GM19395 (cell line): Measurements from ENCODE around the gene CHKB.
A peak's percentile ranks its signal among the peaks of the same experiment; 100 is the strongest.
"Not testable (repeated sequence)": the region's sequence is repeated elsewhere in the genome, so short reads cannot be mapped to it uniquely, and the experiment has no call there.

Source experiments
- ATAC-seq: cut with Tn5 transposase; IDR thresholded peaks from one replicate; pipeline ENCODE4 v1.9.1; 2021; ENCODE audit warnings: mild to moderate bottlenecking, moderate library complexity; ENCODE audit not compliant: unreplicated experiment

The CHKB gene, protein sequence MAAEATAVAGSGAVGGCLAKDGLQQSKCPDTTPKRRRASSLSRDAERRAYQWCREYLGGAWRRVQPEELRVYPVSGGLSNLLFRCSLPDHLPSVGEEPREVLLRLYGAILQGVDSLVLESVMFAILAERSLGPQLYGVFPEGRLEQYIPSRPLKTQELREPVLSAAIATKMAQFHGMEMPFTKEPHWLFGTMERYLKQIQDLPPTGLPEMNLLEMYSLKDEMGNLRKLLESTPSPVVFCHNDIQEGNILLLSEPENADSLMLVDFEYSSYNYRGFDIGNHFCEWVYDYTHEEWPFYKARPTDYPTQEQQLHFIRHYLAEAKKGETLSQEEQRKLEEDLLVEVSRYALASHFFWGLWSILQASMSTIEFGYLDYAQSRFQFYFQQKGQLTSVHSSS

DNA sequence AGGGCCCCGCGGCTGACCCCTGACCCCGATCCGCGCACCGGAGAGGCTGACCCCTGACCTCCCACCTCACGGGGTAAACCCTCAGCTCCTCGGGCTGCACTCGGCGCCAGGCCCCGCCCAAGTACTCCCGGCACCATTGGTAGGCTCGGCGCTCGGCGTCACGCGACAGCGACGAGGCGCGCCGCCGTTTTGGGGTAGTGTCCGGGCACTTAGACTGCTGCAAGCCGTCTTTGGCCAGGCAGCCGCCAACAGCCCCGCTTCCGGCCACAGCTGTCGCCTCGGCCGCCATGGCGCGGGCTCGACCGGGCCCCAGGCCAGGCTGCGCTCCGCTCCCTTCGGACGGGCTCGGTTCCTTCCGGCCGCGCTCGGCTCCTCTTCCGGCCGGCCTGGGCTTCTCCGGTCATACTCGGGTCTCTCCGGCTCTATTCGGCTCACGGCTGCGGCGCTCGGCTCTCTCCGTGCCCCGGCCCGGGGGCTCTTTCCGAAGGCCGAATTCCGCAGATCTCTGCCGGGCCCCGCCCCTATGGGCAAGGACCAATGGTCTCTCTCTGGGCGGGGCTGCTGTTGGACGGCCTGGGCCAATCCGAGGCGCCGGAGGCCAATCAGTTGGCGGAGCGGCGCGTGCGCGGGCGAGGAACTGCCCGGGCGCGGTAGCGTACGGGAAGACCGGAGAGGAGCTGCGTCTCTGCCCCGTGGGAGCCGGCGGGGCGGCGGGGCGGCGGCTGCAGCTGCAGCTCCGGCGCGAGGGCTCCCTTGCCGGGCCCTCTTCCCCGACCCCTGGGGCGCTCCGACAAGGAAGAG lies at the start of gene CHKB:
TSS of gene CHKB (minus strand) at position 357 of the 801 bp plus-strand sequence. CDS start at position 289, 68 bp downstream.
- peak; percentile 92 for ATAC-seq

DNA sequence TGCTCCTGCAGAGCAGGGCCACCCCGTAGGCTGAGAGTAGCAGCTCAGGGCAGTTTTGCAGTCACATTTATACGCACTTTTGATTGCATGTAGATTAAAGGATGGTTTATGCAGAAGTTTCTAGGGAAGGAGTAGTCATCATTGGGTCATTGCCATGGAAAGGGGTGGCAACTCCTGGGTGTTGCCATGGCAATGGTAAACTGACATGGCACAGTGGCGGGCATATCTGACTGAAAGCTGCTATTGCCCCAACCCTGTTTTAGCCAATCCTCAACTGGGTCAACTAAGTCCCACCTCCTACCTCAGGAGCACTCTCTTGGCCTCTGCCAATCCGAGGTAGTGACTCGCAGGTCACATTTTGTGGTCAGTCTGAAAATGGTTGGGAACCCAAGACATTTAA lies 47.7 kb upstream of the CHKB start:
- no peak for ATAC-seq

DNA sequence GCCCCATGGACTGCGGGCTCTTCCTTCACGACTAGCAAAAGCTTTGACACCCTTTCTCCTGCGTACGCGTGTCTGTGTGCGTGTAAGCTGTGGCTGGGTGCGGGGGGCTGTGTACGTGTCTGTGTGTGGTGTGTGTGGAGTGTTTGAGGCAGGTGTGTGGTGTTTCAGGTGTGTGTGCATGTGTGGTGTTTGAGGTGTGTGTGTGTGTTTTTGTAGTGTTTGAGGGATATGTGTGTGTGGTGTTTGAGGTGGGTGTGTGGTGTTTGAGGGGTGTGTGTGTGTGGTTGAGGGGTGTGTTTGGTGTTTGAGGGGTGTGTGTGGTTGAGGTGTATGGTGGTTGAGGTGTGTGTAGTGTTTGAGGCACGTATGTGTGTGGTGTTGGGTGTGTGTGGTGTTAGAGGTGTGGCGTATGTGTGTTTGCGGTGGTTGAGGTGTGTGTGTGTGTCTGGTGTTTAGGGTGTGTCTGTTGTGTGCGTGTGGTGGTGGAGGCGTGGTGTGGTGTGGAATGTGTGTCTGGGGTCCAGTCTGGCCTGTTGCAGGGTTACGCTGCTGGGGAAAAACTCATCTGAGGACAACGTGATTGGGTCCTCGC lies 46.0 kb upstream of the CHKB start:
- no peak for ATAC-seq

DNA sequence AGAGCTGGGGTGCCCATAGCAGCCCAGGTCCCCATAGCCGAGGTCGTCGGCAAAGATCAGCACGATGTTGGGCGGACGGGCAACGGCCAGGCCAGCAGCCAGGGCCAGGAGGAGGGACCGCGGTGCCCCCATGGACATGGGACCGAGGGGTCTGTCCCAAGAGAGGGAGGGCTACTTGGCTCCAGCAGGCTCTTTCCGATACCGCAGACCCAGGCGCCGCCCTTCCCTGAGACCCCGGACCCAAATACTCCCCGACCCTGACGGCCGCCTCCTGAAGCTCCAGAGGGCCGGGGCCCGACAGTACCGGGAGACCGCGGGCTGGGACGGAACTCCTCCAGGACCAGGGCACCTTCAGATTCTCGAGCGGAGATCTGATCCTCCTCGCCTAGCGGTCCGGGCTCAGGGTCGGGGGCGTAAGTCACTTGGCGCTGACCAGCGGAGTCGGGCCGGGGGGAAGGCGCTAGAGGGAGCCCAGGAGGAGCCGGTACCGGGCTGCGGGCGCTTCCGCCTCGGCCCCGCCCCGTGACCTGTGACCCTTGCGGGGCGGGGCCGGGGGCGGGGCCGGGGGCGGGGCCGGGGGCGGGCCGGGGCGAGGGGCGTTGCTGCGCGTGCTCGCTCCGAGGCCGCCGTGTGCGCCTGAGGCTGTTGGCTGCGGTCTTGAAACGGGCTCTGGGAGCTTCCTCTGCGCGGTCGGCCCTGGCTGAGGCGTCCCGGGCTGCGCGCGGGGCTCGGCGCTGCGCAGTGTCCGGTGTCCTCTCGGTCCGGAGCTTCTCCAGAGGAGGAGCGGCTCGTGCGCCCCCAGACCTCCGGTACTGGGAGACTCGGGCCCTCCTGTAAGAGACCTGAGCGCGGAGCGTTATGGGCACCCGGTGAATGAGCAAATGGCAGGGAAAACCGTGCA lies 45.2 kb upstream of the CHKB start, which contains the start of gene ARSA:
TSS of gene ARSA (minus strand) at position 511 of the 901 bp plus-strand sequence. CDS start at position 138, 373 bp downstream.
- ATAC-seq = peak; percentile 72

DNA sequence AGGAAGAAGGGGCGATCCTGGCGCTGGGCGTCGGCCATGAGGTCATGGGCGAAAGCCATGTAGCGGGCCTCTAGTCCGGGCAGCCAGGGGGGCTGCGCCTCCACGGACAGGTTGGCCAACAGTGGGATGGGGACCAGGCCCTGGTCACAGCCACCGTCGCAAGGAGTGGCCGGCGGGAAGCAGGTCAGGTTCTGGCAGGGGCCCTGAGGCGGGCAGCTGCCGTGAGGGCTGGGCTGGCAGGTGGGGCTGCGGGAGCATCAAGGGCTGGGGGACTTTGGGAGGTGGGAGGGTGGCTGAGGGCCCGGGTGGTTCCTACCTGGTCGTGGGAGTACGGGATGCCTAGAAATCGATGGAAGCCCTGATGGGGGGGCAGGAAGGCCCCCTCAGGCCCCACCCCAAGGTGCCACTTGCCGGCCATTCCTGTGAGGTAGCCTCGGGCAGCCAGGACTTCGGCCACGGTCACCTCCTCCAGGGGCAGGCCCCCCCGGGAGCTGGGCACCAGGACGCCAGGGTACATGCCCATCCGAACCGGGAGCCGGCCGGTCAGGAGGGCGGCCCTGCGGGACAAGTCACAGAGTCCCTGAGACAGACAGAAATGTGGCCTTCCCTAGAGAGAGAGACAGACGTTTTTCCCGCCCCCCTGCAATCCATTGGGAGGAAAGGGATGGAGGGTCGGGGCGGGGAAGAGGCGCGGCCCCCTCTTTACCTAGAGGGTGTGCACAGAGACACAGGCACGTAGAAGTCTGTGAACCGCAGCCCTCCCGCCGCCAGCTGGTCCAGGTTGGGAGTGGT lies 44.4 kb upstream of the CHKB start:
- no peak for ATAC-seq

DNA sequence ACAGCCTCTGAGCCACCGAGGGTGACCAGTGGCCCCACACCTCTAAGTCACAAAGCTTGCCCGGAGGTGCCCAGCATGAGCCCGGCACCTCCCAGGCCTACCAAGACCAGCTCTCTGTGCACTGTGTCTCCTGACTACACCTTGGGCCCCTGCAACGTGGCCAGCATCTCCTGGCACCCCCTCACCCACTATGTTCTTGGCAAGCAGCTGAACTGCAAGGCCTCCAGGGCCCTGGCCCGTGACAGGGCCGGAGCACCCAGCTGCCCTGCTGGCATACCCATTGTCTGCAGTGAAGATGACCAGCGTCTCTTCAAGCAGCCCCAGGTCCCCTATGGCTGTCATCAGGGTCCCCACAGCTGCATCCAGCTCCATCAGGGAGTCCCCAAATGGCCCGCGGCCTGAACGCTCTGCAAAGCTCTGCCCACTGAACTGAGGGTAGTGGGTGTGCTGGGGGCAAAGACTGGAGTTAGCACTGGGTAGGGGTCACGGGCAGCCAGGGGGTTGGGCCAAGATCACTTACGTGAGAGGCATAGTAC lies 43.7 kb upstream of the CHKB start:
- no peak for ATAC-seq

DNA sequence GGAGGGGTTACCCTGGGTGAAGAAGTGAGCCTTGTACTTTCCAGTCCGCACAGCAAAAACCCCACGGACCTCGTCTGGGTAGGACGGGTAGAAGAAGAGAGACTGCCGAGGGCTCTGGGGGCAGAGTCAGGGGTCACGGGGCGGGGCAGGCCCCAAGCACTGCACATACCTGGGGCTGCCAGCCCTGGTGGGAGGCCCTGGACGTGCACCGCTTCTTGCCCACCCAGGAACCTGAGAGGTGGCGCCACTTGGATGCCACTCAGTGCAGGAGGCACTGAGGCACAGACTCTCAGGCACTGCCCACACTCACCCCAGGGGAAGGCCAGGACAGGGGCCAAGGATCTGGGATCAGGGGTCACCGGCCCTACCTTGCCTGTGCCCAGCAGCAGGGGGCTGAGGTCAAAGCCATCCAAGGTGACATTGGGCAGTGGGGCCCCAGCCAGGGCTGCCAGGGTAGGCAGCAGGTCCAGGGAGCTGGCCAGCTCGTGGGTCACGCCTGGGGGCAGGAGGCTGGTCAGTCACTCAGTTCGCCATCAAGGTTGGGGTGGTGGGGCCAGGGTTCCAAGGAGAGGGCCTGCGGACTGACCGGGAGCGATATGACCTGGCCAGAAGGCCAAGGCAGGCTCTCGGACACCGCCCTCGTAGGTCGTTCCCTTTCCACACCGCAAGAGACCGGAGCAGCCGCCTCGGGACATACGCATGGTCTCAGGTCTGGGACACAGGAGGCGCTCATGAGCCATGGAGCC lies 43.1 kb upstream of the CHKB start:
- ATAC-seq = no peak

DNA sequence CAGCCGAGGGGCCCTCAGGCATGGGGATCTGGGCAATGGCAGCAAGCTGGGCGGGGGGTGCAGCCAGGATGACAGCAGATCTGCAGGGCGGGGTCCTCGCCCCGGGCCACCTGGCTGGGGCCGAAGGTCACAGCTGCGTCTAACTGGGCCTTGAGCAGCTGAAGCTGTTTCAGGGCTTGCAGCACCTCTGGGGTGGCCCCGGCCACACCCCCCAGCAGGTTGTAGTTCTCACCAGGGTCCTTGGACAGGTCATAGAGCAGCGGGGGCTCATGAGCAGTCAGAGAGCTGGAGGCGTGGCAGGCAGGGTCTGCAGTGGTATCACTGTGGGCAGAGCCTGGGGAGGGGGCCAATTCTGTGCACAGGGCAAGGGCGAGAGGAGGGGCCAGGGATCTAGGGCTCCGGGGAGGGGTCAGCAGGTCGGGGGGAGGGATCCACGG lies 42.5 kb upstream of the CHKB start:
- no peak for ATAC-seq

DNA sequence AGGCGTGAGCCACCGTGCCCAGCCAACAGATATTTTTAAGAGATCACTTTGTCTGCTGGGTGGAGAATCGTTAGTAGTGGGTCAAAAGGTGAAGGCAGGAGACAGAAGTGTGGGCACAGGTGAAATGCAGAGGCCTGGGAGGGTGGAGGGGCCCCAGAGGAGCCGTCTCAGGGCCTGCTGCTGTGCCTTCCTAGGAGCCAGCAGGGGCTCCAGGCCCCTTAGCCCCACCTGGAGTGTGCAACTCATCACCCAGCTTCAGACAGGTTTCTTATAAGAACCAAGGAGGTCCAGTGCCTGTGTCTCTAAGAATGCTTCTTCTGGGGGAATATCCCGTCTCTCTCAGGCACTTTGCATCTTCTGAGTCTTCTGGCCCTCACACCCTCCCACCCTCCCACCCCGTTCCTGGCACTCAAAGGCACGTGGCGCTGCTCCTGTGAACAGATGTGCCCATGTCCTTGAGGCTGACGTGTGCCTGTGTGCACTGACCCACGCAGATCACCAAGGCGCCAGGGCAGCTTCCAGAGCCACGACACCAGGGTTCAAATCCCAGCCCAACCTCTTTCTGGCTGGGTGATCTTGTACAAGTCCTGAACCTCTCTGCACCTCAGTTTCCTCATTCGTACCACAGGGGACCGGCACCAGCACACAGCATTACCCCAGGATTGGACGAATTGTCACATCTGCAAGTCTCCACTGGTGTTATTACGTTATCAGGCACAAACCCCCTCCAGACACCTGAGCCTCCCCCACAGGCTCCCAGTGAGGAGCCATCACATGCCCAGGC lies 41.9 kb upstream of the CHKB start:
- no peak for ATAC-seq

DNA sequence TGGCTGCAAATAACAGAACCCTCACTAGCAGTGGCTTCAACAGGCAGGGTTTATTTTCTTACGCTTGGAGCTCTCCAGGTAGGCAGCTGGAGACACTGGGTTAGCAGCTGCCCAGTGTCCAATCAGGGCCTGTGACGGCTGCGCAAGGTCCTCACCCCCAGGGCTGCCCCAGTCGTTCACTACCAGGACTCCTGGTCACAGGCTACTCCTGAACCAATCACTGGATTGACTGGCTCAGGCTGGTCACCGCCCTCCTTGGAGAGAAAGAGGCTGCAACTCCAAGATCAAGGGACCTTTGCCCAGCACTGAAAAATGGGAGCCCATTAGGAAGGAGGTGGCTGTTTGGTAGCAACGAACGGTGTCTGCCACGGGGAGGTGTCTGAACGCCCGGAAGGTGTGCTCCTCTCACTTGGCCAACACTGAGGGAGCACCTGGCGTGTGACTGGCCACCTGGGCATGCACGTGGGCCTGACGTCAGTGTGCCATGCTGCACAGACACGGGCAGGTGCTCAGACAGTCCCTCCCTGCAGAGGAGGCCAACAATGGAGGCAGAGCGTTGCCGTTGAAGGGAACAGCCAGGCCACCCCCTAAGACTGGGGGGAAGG lies 40.2 kb upstream of the CHKB start:
- no peak for ATAC-seq

DNA sequence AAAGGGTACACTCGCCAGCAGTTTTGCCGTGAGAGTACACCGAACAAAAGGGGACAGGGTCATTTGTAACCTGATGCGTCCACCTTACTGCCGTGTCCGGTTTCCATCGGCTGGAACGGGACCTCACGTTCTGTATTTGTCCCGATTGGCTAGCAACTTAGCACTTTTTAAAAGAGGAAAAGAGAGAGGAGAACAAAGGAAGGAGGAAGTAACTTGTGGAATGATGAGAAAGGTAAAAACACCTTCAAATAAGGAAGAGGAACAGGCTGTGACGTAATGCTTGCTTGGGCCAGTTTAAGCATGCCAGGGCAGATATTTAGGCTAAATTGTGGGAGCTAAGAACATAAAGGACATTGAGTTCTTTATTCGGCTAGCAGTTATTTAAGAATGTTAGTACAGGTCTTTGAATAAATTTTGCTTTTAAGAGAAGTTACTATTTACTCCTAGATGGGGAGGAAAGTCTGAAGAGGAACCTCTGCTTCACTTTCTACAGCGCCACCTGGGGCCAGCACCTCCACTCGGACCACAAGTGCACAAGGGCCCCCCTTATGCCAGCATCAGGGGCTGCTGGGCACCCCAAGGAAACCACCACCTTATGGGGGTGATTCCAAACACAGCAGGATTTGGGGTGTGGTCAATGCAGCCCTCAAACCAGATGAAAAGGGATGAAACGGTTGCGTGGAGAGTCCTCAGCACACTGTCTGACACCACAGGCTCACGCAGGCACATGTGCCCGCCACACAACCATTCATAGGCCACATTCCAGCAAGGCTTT lies 39.5 kb upstream of the CHKB start:
- ATAC-seq = no peak

DNA sequence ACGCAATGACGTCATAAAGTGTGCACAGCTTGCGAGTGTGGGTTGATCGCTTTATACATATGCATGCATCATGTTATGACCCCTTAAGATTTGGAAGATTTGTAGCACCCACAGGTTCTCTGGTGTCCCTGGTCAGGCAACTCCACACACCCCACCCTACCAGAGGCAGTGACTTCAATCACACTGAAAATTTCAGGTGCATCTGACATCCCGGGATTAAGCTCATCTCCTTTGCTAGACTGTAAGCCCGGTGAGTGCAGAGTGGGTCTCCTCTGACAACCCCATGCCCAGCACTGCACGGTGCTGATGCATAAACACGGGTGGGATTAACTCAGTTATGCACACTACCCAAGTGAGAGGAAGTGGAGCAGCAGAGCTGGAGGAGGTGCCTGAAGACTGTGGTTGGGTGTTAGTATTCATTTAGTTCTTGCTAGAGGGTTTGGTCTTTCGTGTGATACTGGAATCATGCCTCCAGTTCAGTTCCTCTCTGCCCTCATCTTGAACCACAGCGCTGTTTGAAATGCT lies 38.8 kb upstream of the CHKB start:
- peak; percentile 49 for ATAC-seq

DNA sequence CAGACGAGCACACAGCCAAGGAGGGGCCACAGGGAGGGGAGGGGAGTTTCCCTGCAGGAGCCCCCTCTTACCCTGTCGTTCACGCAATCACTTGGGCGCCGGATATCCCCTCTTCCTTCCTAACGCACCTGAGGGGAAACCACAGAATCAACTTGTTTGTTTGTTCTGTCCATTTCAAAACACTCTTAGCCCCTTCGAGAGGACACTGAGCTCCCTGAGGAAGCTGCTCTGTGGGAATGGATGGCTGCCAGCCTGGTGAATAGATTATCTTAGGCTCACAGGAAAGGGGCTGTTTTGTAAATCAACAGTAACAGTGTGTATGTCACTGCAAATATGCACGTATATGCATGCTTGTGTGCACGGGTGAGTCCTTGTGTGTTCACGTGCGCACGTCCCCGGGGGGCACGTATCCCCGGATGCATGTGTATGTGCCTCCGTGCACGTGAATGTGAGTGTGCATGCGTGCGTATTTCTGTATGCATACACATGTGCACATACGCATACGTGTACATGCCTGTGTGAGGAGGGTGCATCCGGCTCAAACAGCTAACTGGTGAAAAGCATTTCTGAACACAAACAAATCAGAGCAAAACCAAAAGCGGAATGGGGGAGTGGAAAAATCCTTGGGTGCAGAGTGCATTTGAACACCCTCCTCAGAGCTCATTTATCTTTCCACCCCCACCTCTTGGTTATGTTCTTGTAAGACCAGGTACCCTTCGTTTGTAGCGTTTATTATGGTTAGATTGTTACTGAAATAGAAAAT lies 38.1 kb upstream of the CHKB start:
- ATAC-seq = peak; percentile 65

DNA sequence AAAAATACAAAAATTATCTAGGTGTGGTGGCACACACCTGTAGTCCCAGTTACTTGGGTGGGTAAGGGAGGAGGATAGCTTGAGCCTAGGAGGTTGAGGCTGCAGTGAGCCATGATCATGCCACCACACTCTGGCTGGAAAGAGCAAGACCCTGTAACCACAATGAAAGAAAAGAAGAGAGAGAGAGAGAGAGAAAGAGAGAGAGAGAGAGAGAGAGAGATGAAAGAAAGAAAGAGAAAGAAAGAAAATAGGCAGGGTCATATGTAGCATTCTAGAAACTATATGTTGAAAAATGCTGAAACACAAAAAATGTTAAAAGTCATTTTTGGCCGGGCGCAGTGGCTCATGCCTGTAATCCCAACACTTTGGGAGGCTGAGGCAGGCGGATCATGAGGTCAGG lies 31.6 kb upstream of the CHKB start:
- not testable (repeated sequence) for ATAC-seq

DNA sequence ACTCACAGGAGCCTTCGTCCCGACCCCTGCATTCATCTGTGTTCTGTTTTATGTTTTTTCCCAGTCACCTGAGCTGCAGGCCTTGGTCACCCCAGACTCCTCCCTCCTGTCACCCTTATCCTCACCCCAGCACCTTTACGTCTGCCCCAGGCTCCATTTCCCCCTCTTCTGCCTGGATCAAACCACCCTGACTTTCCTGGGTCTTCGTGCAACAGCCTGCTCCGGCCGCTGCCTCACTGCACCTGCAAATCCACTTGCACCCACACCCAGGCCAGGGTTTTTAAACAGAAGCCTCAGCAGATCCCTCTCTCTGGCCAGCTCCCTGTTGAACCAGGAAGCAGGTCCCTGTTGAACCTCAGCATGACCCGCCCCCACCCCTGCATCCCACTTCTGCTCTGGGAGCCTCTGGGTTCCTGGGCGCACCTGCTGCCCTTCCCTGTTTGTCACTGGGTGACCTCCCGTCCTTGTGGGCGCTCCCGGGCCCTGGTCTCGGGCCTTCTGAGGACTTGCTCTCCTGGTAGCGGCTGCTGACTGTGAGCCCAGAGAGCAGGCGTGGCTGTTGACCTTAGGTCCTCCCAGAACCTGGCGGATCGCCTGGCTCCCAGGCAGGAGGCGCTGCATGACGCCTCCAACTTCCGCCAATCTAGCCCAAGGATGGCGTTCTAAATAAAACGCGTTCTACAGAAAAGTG lies 30.8 kb upstream of the CHKB start:
- ATAC-seq = no peak
